TTC549 (cell line): ENCODE data around the gene ELAVL2.

Source experiments
- FAIRE-seq: peaks from 2 replicates; lab custom pipeline; 2012; peaks lifted over from hg19 to GRCh38; lab: Jason Lieb, UNC

Gene ELAVL2

DNA sequence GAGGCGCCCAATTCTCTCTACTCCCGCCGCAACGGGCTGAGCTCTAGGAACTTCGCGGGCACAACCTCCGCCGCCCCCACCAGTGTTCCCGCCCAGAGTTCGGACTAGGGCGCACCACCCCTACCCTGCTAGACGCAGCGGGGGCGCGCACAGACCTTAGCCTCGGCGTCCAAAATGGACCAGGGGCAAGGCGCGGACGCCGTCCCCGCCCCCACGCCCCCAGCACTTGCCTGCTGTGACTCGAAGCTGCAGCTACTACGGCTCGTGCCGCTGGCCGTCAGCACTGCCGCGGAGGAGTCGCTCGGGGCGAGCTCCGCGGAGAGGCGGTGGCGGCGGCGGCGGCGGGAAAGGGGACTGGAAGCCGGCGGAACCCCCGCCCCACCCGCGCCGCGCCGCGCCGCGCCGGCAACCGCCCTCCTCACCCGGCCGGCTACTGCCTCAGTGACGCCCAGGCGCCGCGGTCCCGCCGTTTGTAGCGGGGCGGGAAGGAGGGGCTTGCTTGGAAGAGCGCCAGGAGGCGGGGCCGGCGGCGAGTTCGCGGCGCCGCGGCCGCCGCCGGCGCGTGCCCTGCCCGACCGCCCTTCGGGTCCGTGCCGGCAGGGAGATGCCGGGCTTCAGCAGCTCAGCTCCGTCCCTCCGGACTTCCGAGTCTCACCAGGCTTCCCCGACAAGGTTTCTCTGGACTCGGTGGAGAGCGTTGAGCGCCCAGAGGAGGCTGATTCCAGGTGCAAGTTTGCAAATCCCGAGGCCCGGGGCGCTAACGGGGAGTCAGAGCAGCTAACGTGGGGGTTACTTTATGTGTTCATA, 4.5 kb downstream of the ELAVL2 start:
- FAIRE-seq: no peak

DNA sequence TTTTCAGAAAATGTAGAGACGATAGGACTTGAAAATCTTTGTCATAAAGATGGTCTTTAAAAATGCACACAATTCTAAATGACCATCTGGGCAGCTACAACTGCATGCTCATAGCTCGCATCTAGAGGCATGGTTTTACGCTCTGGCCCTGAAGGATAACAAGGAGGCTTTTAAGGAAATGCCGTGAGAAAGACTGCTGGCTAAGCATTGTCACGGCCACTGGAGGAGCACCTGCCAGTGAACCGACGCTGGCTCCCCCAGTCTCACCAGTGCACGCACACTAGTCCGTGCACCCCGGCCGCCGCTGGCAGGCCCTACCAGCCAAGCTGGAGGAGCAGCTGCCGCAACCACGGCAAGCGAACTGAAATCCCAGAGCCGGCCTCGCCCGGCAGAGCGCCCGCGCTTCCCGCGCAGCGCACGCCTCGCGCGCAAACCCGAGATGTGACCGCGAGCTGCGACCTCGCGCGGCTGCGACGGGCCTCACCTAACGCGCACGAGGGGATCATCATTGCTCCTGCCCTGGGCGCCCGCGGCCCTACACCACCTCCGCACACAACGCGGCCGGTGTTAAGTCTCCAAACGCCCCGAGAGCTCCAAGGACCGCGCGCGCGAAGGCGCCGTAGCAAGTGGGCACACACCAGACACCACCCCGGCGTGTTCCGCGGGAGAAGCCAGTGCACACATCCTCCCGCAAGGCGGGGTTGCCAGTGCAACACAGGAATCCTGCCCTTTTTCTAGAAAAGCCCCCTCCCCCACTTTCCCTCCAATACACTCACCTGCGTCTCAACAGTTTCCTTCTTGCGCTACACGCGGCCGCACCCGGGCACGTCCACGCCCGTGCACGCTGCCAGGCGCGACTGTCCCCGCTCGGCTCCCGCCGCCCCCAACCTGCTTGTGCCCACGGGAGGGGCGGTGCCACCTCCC, 5.3 kb downstream of the ELAVL2 start:
- no peak for FAIRE-seq

DNA sequence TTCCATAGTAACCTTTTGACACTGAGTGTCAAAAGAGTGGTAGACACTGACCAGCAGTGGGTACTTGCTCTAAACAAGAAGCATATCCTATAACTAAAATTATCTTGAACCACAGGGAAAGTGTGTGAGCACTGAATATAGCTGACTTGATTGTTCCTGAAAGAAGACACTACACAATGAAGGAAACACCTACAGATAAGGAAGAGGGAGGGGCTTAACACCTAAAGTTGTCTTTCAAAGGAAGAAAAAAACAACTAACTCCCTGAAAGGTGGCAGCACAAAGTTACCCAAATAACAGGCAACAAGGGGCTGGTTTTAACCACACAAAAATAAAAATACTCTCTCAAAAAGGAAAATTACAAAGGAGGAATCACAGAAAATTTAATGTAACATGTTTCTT, 6.6 kb downstream of the ELAVL2 start:
- FAIRE-seq: no peak

DNA sequence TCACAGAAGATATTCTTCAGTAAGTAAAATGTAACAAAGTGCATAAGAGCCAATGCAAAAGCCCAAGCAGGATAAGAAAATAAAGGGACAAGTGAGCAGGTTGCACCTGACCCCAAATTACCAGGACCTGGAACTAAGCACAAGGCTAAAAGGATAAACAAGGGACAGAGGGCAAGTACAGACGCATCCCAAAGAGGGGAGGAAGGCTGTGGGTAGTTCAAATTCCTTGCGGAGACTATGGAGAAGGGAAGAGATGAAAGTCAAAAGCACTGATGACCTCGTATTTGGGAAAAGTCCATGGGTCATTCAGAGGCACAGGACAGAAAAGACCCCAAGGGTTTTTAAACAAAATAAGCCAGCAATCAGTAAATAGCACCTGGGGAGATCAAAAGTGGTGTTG, 11.8 kb downstream of the ELAVL2 start:
- no peak for FAIRE-seq

DNA sequence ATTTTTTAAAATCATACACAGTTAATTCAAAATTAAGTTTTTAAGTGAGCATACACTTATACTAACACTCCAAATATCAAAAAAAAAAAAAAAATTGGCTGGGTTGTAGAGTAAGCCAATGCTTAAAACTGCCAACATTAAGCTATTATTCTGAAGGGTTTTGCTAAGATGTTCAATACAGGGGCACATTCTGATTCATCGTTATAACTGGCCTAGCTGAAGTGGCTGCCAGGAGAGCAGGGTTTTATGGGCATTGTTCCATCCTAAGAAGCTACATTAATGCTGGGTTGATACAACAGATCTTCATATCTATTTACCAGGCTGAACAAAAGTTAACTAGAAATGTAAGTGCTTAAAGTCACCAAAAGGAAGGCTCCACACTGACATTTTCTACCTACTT, 13.4 kb downstream of the ELAVL2 start:
- no peak for FAIRE-seq

DNA sequence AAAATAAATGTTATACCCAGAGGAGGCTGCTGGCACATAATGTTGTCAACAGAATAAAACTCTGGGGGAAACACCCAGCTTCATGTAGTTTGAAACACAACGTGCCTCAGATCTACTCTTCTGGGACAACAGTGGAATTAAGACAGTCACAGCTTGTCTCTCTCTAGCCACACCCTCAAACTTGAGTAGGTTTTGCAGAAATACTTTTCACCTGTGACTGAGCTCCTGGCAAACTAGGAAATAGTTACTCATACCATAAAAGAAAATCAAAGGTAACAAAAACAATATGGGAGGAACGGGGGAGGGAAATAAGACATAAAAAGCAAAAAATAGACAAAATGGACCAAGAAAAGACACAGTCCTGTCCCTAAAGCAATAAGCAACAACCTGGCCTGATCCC, 14.4 kb downstream of the ELAVL2 start:
- no peak for FAIRE-seq

DNA sequence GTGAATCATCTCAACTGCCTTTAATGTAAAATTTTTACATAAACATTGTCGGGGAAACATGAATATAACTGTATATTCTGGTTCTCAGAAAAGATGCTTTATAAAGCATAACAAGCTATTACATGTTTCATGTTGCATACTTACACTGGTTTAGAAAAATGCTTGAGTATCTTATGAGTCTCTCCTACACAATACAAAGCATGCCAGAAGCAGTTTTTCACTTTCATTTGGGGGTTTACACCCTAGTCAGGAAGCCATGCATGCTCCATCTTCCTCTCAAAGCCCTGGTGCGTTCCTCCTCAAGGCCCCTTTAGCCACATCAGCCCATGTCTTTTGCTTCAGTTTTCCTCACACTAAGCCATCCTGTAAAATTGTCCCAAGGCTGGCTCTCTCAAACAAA, 22.8 kb downstream of the ELAVL2 start:
- no peak for FAIRE-seq

DNA sequence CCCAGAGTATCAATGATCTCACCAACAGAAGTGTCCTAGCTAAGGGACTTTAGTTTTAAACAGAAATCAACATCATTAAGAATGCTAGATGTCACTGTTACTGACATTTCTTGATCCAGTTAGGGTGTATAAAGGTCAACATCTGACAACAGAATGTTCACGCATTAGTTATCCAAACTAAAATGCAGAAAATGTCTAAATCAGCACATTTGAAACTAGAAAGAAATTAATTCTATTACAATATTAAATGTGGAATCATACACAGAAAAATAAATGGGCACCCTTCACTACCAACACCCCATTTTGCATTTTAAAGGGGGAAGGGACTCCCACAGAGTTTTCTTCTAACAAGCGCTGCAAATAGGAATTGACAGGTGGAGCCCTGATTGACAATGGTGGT, 24.5 kb downstream of the ELAVL2 start:
- FAIRE-seq: no peak

DNA sequence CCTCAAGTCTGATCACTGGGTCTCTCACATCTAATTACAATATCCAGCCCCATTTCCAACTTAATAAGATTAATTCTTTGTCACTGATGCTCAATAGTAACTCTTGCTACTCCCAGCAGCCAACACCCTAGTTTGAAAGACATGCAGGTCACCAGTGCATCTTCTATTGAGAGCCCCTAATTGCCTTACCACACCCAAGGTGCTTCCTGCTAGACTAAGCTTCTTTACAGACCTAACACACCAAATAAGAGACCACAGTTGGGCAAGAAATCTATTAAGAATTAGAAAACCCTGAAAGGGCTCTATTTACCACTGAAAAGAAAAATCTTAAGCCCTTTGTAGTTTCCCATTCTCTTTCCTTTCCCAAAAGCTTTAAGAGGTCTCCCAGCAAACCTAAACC, 26.5 kb downstream of the ELAVL2 start:
- no peak for FAIRE-seq

DNA sequence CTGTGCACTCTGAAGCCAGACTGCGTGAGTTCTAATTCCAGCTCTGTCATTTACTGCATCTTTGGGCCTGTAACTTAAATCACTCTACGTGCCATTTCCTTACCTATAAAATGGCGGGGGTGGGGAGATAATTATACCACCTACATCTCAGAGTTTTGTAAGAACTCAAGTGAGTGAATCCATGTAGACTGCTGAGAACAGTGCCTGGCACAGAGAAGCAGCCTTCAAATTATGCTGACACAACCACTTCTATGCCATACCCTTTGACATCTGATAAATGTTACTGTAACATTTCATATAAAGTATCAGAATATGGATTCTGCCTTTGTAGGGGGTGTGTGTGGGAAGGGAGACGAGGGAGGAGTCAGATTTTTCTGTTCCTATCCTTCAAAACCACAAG, 27.7 kb downstream of the ELAVL2 start:
- FAIRE-seq: no peak

DNA sequence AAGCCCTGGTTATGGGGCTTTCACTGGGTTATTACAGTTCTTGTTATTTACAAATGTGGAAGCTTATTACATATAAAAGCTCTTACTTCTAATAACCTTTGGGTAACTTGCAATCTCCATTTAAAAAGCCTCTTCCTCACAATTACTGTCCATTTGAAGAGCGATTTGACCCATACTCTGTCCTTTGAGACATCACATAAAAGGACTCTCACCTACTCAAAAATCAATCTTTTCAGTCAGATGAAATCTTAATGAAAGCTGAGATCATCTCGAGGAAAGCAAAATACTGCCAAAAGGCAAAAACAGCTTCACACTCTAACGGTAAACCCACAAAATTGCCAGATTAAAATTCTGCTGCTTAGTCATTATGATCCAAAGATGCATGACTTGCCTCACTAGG, 29.8 kb downstream of the ELAVL2 start:
- no peak for FAIRE-seq

DNA sequence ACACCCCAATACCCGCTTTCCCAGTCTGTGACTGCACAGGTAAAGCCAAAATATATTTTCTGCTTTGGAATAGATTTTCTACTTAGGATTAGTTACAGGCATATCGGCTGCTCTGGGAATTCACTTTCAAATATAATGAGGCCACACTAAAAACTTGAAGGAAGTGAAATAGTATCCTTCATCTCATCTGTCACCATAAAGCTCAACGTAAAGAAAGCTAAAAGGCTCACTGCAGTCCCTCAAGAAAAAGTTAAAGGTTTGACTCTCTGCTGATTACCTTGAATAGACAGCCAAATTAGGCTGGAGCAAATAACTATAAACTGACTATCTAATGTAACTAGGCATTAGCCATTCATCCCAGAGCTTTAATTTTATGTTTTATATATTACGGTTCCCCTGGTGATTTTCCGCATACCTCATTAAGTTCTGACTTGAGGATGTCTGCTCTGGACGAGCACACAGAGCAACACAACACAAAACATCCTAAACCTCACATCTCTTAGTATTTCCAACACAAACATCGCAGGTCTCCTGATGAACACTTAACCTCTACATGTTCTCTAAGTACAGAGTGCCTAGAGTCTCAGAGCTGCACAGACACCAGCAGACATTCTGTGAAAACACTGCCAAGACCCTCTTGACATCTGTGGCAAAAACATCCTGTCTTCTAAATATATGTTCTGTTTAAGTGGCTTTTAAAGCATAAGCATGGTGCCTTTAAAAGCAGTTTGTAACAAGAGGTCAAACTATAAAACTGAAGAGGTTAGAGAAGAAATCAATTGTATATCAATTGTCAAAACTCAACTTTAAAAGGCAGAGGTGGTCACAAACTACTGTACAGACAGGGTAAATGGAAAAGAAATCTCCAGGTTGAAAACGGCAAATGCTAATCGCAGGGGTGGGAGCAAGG, 35.4 kb downstream of the ELAVL2 start:
- no peak for FAIRE-seq

DNA sequence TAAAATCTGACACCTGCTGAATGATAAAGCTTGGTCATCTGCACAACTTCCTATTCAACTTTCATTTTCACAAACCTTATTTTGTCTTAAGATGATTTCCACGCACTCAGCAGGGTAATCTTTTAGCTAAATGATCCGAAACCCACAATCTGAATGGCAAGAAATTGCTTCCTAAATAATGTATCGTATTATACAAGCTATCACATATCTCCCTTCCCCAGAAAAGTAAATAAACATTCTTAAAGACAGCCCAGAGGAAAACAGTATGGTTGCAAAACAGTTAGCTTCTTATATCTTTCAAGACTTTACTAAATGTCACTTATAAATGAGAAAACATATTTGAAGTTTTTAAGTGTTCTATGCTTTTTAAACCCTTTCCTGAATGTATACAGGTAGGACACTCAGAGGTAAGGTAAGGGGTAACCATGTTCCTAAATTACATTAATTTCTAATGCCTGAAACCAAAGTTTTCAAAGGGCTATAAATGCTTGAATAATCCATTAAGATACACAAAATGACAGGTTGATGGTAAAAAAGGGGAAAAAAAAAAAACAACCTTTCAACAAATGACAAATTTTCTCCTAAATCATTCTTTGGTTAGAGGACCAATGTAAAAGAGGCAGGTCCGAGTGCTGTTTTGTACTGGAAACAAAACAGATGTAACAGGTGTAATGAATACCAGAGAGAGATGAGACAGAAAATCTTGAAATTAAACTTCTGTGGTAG, 36.3 kb downstream of the ELAVL2 start:
- no peak for FAIRE-seq

DNA sequence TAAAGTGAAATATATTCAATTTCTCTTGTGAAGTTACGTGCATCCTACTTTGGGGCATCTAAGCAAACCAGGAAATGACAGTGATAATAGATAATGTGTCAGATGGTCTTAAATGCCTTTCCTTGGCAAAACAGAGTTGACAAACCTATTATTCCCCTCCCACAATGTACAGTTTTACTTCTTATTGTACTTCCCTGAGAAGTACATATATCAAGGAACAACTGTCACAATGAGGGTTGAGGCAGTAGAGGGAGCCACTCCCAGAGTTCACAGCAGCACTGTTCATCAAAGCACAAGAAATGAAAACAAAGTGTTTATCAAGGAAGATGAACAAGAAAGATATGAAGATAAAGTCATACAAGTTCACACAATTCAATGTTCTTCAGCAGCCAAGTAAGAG, 41.1 kb downstream of the ELAVL2 start:
- no peak for FAIRE-seq

DNA sequence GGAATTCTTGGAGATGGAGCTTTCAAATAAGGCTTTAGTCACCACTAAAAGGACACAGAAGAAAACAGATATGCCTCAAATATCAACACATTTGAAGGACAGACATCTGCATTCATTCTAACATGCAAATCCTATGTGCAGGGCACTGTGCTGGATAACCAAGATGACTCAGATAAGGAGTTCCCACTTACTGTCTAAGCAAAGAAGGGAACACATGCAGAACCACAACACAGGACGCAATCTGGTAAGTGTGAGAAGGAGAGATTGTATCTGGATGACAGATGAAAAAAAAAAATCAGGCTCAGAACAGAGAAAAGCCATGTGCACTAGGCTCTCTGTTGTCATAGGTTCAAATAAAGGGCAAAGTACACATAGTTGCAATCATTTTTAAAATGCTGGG, 42.5 kb downstream of the ELAVL2 start:
- no peak for FAIRE-seq

DNA sequence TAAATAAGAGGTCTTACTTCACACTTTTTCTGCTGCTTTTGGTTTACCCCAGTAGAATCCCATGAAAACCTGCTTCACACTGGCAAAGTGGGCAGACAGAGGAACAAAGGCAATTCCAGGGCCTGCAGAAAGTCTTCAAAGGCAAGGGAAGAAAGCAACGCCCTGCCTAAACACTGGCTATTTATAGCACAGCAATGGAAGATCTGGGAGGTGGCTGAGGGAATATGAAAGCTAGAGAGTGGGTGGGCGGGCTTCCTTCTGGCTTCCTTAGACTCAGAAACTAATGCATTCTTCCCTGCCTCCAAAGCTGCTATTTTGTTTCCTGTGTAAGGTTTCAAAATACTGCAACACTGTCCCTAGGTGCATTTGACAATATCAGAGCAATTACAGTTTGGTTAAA, 46.8 kb downstream of the ELAVL2 start:
- FAIRE-seq: no peak

DNA sequence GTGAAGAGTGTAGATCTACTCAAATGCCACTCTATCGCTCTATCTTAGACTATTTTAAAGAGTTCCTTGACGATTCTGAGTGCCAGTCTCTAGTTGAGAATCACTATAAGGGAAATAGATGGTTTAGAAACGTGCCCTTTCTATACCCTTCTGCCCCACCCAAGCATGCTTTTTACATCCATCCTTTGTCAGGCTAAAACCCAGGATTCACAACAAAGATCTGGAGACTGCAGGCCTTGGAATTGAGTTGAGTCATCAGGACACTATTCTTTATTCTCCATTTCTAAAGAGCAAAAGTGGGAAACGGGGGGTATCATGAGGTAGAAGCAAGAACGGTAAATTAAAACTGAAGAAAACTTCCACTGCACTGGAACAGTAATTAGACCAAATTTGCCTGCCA, 48.7 kb downstream of the ELAVL2 start:
- FAIRE-seq: no peak

DNA sequence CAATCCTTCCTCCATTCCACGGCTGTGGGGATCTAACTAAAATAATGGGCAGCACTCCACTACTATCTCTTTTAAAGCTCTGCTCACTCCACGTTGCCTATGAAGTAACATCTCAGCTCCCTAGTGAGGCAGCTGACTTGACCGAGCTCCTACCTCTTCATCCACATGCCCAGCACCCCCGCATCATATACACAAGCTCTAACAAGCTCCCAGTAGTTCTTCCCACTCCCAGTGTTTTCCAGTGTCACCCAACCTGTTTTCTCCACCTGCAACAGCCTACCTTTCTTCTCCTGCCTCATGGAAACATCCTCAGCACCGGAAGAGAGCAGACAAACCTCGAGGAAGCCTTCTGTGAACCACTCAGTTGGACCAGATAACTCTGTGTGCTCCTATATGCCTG, 50.5 kb downstream of the ELAVL2 start:
- FAIRE-seq: no peak

DNA sequence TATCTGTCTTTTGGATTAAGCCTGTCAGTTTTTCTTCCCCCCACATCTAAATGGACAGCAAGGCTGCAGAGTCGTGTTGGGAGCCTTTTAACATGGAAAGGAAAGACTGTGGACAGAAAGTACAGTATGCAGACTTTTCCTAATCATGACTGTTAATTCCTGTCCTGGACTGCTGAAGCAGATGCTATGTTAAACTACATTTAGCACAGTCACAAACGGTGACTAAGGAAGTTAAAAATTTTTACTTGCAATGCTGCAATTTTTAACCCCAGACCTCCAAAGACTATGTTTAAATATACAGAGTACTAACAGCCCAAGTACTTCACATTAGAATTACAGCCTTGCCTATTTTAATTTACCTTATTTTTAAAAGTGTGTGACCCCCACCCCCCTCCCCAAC, 51.8 kb downstream of the ELAVL2 start:
- no peak for FAIRE-seq

DNA sequence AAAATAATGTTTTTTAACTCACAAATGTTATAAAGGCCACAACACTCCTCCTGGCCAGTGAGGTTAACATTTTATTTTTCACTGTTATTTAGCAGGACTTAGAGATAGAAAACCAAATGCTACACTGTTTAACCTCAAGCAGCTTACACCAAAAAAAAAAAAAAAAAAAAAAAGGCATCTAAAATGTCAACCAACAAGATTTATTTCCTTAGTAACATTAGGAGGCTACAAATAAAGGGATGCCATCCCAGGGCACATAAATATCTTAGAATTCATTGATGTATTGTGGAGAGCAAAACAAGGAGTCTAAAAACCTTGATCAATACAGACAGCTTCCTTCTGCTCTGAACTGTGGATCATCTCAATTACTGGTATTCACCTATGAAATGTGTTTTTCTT, 53.7 kb downstream of the ELAVL2 start:
- FAIRE-seq: no peak

DNA sequence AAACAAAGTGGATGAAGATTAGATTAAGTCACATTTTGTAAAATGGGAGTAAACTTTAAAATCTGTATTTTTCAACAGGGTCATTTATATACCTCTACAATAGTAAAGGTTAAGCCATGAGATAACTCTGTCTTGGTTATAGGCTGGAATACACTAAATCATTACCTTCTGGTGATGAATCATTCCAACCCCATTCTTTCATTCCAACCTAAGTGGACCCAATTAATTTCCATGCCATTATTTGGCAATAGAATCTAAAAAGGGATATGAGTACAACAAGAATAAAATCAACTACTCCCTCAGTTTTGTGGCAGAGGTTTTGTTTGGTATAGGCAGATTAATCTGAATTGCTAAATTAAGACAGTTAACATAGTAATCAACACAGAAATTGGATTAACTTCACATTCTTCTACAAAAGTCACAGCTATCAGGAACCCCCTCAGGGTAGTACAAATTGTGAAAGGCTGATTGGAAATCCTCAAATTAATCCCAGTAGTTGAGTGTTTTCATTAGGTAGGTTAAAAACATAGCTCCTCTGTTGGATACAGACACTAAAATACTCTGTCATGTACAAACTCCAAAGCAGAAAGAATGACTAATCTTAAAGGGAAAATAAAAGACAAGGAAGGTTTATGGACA, 54.2 kb downstream of the ELAVL2 start:
- FAIRE-seq: no peak
